Gastroesophageal sphincter (tissue), 4 donors: ENCODE results near the gene CEACAM16. TPM values are rescaled to one million over a fixed set of nuclear protein-coding genes. Genes with fewer than 3 reads are reported as not detected.

ENCODE experiments used
- ATAC-seq: fragments of 150-250 bp; one replicate; pipeline ENCODE4 v1.9.1; 2016; ENCODE audit warnings: mild to moderate bottlenecking, moderate library complexity
- H3K27ac ChIP-seq, 4 donors: fragments of 200-600 bp; sonication (generic) in 3 of 4; 1 replicate in 3 of 4; 2 replicates in 1 of 4; pipeline ENCODE4 v1.5.1; 2016 to 2019
- H3K27me3 ChIP-seq: fragments of 200-600 bp; sonication (generic); one replicate; pipeline ENCODE4 v1.5.1; 2019
- H3K36me3 ChIP-seq, 2 donors: fragments of 200-600 bp; sonication (generic); one replicate each; pipeline ENCODE4 v1.5.1; 2019; ENCODE audit warnings: control low read depth in 1 of 2
- H3K4me1 ChIP-seq, 3 donors: fragments of 200-600 bp; sonication (generic); 1 replicate in 2 of 3; 2 replicates in 1 of 3; pipeline ENCODE4 v1.5.1; 2016 to 2019; ENCODE audit warnings: control low read depth in 2 of 3
- H3K4me3 ChIP-seq, 2 donors: fragments of 200-600 bp; sonication (generic); one replicate each; pipeline ENCODE4 v1.5.1; 2019; ENCODE audit warnings: mild to moderate bottlenecking in 1 of 2, moderate library complexity in 1 of 2
- H3K9me3 ChIP-seq, 3 donors: fragments of 200-600 bp; sonication (generic); one replicate each; pipeline ENCODE4 v1.5.1; 2017 to 2019; ENCODE audit warnings: control low read depth in 2 of 3
- CTCF ChIP-seq, 4 experiments: fragments of 200-600 bp in 2 of 4; fragments of 450-650 bp in 2 of 4; sonication (generic) in 1 of 4; IDR thresholded peaks; one replicate each; pipeline ENCODE4 v1.5.1; 2017 to 2019; ENCODE audit warnings: antibody characterized with exemption in 4 of 4, mild to moderate bottlenecking in 2 of 4, moderate library complexity in 2 of 4
- EP300 ChIP-seq: sonication (generic); formaldehyde crosslinking; IDR thresholded peaks from one replicate; pipeline ENCODE4 v1.6.1; 2017; ENCODE audit warnings: antibody characterized with exemption, mild to moderate bottlenecking
- POLR2A ChIP-seq, 2 donors: fragments of 450-650 bp; IDR thresholded peaks; one replicate each; pipeline ENCODE4 v1.6.1; 2017; ENCODE audit warnings: antibody characterized with exemption in 2 of 2, mild to moderate bottlenecking in 2 of 2, moderate library complexity in 1 of 2
- POLR2AphosphoS5 ChIP-seq: sonication (generic); formaldehyde crosslinking; IDR thresholded peaks from one replicate; pipeline ENCODE4 v1.6.1; 2017; ENCODE audit warnings: antibody characterized with exemption
- WGBS, 2 donors: methylation state at CpG; one replicate each; pipeline ENCODE4 v1.1.5; 2018; ENCODE audit warnings: low coverage in 1 of 2; 5-methylcytosine and 5-hydroxymethylcytosine counted together
- total RNA-seq, 4 donors: library from RNA; depleted of rRNA; stranded (reverse); fragments of >200 nt; gene quantifications; one replicate each; pipeline ENCODE4 v1.1.0, GENCODE V29; 2016

Gene CEACAM16
- total RNA-seq, 4 donors from 2014 or later = not detected

- peaks cover 0 to 95% (median 69%) of the 10 kb centered on the region in 3 donors for H3K4me1 ChIP-seq
- TF ChIP-seq POLR2A (IDR thresholded peaks at IDR 0.05) (no peak), POLR2AphosphoS5 (no peak), CTCF (IDR thresholded peaks at IDR 0.05) (no peak), EP300 (no peak)
- no peaks in the 10 kb centered on the region for H3K9me3 ChIP-seq
- H3K4me3 ChIP-seq = peak overlapping the region; percentile 26 to 49
- no peaks in the 10 kb centered on the region for H3K27me3 ChIP-seq
- peaks cover 0 to 54% of the 10 kb centered on the region in 2 donors for H3K36me3 ChIP-seq
- 0% methylated on average over 1 of the region's 11 CpGs for WGBS, 2 donors
- no peak for ATAC-seq
- H3K27ac ChIP-seq = peak overlapping the region; percentile 70 to 93 (median 89)
Observed at GRCh38 chr19:44753626-44753931, 54.6 kb downstream of the CEACAM16 start.

GRCh38 chr19:44753932-44754749 is 55.2 kb downstream of the CEACAM16 start:
- Histone ChIP-seq H3K4me3 (peak overlapping the region; percentile 26 to 49), H3K27ac (peak overlapping the region; percentile 70 to 93 (median 89)), H3K27me3 (no peaks in the 10 kb centered on the region), H3K4me1 (peaks cover 0 to 98% (median 71%) of the 10 kb centered on the region in 3 donors), H3K36me3 (peaks cover 0 to 60% of the 10 kb centered on the region in 2 donors), H3K9me3 (no peaks in the 10 kb centered on the region)
- peak; percentile 87 for TF ChIP-seq POLR2AphosphoS5
- peak in 1 of 4 experiments; percentile 21 for TF ChIP-seq CTCF (IDR thresholded peaks at IDR 0.05)
- no peak for TF ChIP-seq EP300
- peak in 1 of 2 donors; percentile 52 for TF ChIP-seq POLR2A (IDR thresholded peaks at IDR 0.05)
- peak; percentile 61 for ATAC-seq
- 7 to 40% methylated on average over 1 to 3 of the region's 33 CpGs for WGBS, 2 donors

DNA sequence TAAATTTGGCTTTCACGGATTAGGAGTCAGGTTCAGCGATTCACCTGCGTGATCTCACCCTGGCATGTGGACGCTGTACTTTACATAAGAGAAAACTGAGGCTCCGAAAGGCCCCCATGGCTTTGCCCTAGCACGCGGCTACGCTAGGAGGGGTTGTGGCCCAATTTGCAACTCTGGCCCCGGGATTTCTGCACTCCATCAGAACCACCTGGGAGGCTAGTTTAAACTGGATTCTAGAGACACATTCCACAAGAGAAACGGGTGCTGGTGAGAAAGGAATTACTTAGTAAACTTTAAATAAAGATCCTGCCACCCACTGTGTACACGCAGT is 55.8 kb downstream of the CEACAM16 start:
- Histone ChIP-seq H3K4me1 (peaks cover 0 to 98% (median 67%) of the 10 kb centered on the region in 3 donors), H3K27me3 (no peaks in the 10 kb centered on the region), H3K4me3 (peak overlapping the region in 1 of 2 donors; percentile 49), H3K9me3 (no peaks in the 10 kb centered on the region), H3K36me3 (peaks cover 0 to 65% of the 10 kb centered on the region in 2 donors), H3K27ac (peak overlapping the region in 3 of 4 donors; percentile 88 to 93 (median 90))
- no peak for ATAC-seq
- 38 to 100% methylated on average over 1 to 2 of the region's 11 CpGs for WGBS, 2 donors
- TF ChIP-seq POLR2AphosphoS5 (no peak), EP300 (no peak), CTCF (IDR thresholded peaks at IDR 0.05) (no peak), POLR2A (IDR thresholded peaks at IDR 0.05) (no peak)

DNA sequence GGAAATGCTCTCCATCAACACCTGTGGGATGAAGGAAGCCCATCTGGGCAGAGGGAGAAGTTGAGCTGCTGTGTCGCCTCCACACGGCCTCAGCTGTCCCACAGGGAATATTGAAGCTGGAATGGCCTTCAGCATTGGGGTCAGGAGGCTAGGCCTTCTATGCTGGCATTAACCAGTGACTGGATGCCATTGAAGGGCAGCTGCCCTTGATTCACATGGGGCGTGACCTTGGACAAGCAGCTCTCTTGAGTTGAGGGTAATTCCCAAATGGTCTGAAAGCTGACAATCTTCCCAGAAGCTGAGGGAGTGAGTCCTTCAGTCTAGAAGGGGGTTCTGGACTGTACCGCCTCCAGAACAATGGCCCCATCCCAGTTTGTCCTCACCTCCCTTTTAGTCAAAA is 56.3 kb downstream of the CEACAM16 start:
- H3K27ac ChIP-seq = peak overlapping the region in 3 of 4 donors; percentile 88 to 93 (median 90)
- peak overlapping the region in 1 of 2 donors; percentile 49 for H3K4me3 ChIP-seq
- peak; percentile 11 for TF ChIP-seq POLR2AphosphoS5
- no peak for TF ChIP-seq CTCF (IDR thresholded peaks at IDR 0.05)

DNA sequence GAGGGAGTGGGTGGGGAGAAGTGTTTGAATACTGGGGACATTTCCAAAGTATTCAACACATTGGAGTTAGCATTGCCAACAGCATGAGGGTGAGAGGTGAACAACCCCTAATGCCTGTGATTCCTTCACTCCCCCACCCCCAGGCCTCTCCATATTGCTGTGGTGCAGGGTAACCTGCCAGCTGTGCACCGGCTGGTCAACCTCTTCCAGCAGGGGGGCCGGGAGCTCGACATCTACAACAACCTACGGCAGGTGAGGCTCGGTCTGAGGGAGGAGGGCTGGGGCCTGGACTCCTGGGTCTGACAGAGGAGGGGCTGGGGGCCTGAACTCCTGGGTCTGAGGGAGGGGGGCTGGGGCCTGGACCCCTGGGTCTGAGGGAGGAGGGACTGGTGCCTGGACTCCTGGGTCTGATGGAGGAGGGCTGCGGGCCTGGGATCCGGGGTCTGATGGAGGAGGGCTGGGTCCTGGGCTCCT is 57.2 kb downstream of the CEACAM16 start:
- WGBS, 2 donors = 100% methylated on average over 1 of the region's 7 CpGs; no CpG with 5 or more reads in 1 of the 2 donors
- H3K27me3 ChIP-seq = no peaks in the 10 kb centered on the region
- no peak for ATAC-seq
- TF ChIP-seq CTCF (IDR thresholded peaks at IDR 0.05) (no peak), POLR2A (IDR thresholded peaks at IDR 0.05) (no peak), EP300 (no peak), POLR2AphosphoS5 (no peak)
- peak overlapping the region; percentile 21 to 93 (median 89) for H3K27ac ChIP-seq
- no peaks in the 10 kb centered on the region for H3K9me3 ChIP-seq
- H3K4me3 ChIP-seq = no peak overlapping the region
- peaks cover 0 to 71% of the 10 kb centered on the region in 2 donors for H3K36me3 ChIP-seq
- H3K4me1 ChIP-seq = peaks cover 0 to 89% (median 57%) of the 10 kb centered on the region in 3 donors

More for the DNA sequence above, 56.3 kb downstream of the CEACAM16 start:
- WGBS, 2 donors = 85 to 100% methylated on average over 1 to 2 of the region's 4 CpGs
- no peak for ATAC-seq
- Histone ChIP-seq H3K27me3 (no peaks in the 10 kb centered on the region), H3K9me3 (no peaks in the 10 kb centered on the region), H3K36me3 (peaks cover 0 to 71% of the 10 kb centered on the region in 2 donors), H3K4me1 (peaks cover 0 to 98% (median 62%) of the 10 kb centered on the region in 3 donors)
